Measurements from ENCODE around the gene ZNF418. TPM values are rescaled to one million over a fixed set of nuclear protein-coding genes. Genes with fewer than 3 reads are reported as not detected.

ZNF418 gene
- total and polyA plus RNA-seq, 2 experiments from 2014 or later: 3.2 to 8.2 TPM

DNA sequence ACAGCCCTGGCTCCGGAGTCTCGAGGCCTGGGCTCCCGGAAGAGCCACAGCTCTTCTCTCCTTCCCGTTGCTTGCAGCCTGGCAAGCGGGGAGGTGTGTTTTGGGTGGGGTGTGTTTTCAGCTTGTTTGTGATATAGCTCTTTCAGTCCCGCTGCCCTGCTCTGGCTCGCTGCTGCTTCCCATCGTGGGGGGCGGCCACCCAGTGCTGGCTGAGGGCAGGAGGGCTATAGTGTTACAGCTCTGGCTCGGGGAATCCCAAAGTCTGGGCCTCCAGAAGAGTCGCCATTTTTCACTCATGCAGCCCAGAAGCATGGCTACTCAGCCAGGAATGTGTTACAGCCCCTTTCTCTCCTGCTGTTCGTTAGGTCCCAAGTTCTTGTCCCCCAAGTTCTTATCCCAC is 14.5 kb upstream of the ZNF418 start:
- H3K4me2 ChIP-seq: no peak overlapping the region
- H3K4me1 ChIP-seq (ENCODE audit: insufficient read depth): peaks cover 7% of the 10 kb centered on the region
- no peaks in the 10 kb centered on the region for H3K27me3 ChIP-seq
- H3K79me2 ChIP-seq: peaks cover 24% of the 10 kb centered on the region
- DNase-seq (ENCODE audit: low spot score): no peak
- H3K9me2 ChIP-seq (replicated peaks; ENCODE audit: insufficient read depth): no peaks in the 10 kb centered on the region
- TF ChIP-seq EZH2phosphoT487 (IDR thresholded peaks at IDR 0.05; ENCODE audit: low read depth, severe bottlenecking, unreplicated experiment) (no peak), EZH2 (IDR thresholded peaks at IDR 0.05; ENCODE audit: borderline replicate concordance) (no peak)
- TF ChIP-seq, protein P1, sequence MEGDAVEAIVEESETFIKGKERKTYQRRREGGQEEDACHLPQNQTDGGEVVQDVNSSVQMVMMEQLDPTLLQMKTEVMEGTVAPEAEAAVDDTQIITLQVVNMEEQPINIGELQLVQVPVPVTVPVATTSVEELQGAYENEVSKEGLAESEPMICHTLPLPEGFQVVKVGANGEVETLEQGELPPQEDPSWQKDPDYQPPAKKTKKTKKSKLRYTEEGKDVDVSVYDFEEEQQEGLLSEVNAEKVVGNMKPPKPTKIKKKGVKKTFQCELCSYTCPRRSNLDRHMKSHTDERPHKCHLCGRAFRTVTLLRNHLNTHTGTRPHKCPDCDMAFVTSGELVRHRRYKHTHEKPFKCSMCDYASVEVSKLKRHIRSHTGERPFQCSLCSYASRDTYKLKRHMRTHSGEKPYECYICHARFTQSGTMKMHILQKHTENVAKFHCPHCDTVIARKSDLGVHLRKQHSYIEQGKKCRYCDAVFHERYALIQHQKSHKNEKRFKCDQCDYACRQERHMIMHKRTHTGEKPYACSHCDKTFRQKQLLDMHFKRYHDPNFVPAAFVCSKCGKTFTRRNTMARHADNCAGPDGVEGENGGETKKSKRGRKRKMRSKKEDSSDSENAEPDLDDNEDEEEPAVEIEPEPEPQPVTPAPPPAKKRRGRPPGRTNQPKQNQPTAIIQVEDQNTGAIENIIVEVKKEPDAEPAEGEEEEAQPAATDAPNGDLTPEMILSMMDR (IDR thresholded peaks at IDR 0.05; ENCODE audit: poor library complexity): no peak
- 92% methylated on average over 12 of the region's 12 CpGs for WGBS (ENCODE audit: low lambda C conversion rate, missing lambda C conversion rate)
- no peaks in the 10 kb centered on the region for H3K36me3 ChIP-seq (replicated peaks; ENCODE audit: insufficient read depth, low read depth)
- H3K27ac ChIP-seq: no peak overlapping the region
- H3K4me3 ChIP-seq: no peak overlapping the region
- H3K9me3 ChIP-seq (ENCODE audit: low read depth): no peaks in the 10 kb centered on the region
- no peaks in the 10 kb centered on the region for H4K20me1 ChIP-seq (ENCODE audit: insufficient read depth, poor library complexity, severe bottlenecking)
- H2AFZ ChIP-seq: no peak overlapping the region

DNA sequence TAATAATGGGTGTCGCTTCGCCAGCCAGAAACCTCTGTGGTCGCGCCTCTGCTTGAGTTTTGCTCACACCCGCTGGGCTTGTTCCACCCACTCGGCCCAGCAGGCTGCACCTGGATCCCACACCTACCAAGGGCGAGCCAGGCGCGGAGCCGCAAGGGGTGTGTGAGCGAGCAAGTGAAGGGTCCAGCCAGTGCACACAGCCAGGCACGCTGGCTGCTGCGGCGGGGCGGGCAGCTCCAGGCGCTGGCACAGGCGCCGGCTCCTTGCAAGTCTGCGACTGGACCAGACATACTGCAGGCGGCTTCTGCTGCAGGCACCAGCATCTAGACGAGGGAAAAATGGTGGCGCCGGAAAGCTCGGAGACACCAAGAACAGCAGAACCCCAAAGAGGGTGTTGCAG is 14.1 kb upstream of the ZNF418 start:
- Histone ChIP-seq H4K20me1 (ENCODE audit: insufficient read depth, poor library complexity, severe bottlenecking) (no peaks in the 10 kb centered on the region), H3K4me2 (no peak overlapping the region), H3K9me2 (replicated peaks; ENCODE audit: insufficient read depth) (no peaks in the 10 kb centered on the region), H3K27ac (no peak overlapping the region), H3K9me3 (ENCODE audit: low read depth) (no peaks in the 10 kb centered on the region), H3K36me3 (replicated peaks; ENCODE audit: insufficient read depth, low read depth) (no peaks in the 10 kb centered on the region), H3K27me3 (no peaks in the 10 kb centered on the region), H2AFZ (no peak overlapping the region), H3K4me1 (ENCODE audit: insufficient read depth) (peaks cover 7% of the 10 kb centered on the region), H3K4me3 (no peak overlapping the region), H3K79me2 (peaks cover 26% of the 10 kb centered on the region)
- 97% methylated on average over 23 of the region's 24 CpGs for WGBS (ENCODE audit: low lambda C conversion rate, missing lambda C conversion rate)
- no peak for DNase-seq (ENCODE audit: low spot score)
- TF ChIP-seq EZH2 (IDR thresholded peaks at IDR 0.05; ENCODE audit: borderline replicate concordance) (no peak), EZH2phosphoT487 (IDR thresholded peaks at IDR 0.05; ENCODE audit: low read depth, severe bottlenecking, unreplicated experiment) (no peak)
- TF ChIP-seq, protein P1 (IDR thresholded peaks at IDR 0.05; ENCODE audit: poor library complexity): no peak

DNA sequence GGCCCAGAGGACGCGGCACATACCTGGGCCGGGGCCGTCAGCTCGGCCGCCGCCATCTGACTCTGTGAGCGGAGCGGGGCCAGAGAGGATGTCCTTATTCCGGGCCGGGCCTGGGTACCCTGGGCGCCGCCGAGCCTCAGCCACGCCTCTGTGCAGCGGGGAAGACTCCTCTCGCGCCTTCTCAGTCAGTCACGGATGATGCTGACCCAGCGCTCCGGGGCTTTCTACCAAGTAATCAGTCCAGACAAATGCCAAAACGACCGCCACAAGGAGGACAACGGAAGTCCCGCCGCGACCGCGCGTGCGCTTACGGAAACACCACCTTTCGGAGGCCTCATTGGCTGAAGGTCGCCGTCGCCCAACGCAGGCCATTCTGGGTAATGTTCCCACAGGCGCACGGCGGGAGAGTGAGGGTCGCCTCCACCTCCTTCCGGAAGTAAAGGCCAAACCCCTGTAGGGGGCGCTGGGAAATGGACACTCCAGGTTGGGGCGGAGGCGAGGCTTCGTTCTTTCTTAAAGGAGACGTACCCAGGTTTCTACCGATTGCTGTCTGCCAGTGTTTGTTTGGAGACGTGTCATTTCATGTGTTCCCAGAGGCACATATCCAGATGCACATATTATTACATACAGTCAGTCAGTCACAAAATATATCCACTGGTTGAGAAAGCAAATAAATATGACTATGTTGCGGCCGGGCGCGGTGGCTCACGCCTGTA is 12.4 kb upstream of the ZNF418 start, which contains the start of gene ZNF256:
TSS of gene ZNF256 (minus strand) at position 288 of the 716 bp plus-strand sequence. CDS start at position 56, 232 bp downstream.
- H3K79me2 ChIP-seq: peaks cover 37% of the 10 kb centered on the region
- H2AFZ ChIP-seq: peak within 1 kb of the TSS; percentile 70
- peak within 1 kb of the TSS; percentile 94 for H3K4me2 ChIP-seq
- peaks cover 7% of the 10 kb centered on the region for H3K4me1 ChIP-seq (ENCODE audit: insufficient read depth)
- no peaks in the 10 kb centered on the region for H3K9me2 ChIP-seq (replicated peaks; ENCODE audit: insufficient read depth)
- no peak for TF ChIP-seq EZH2phosphoT487 (IDR thresholded peaks at IDR 0.05; ENCODE audit: low read depth, severe bottlenecking, unreplicated experiment)
- TF ChIP-seq, protein P1 (IDR thresholded peaks at IDR 0.05; ENCODE audit: poor library complexity): peak; percentile 74
- peak; percentile 98 for DNase-seq (ENCODE audit: low spot score)
- no peaks in the 10 kb centered on the region for H3K36me3 ChIP-seq (replicated peaks; ENCODE audit: insufficient read depth, low read depth)
- H3K9me3 ChIP-seq (ENCODE audit: low read depth): no peaks in the 10 kb centered on the region
- H3K27ac ChIP-seq: peak within 1 kb of the TSS; percentile 71
- H3K27me3 ChIP-seq: no peaks in the 10 kb centered on the region
- no peaks in the 10 kb centered on the region for H4K20me1 ChIP-seq (ENCODE audit: insufficient read depth, poor library complexity, severe bottlenecking)
- H3K4me3 ChIP-seq: peak within 1 kb of the TSS; percentile 47
- 10% methylated on average over 54 of the region's 54 CpGs for WGBS (ENCODE audit: low lambda C conversion rate, missing lambda C conversion rate)
